GM12878 (cell line): ENCODE results near the gene ZNF672. TPM values are rescaled to one million over a fixed set of nuclear protein-coding genes. Genes with fewer than 3 reads are reported as not detected.

ENCODE experiments used
- ATAC-seq: fragments of 200-7000 bp; cut with Tn5 transposase; 3 replicates; pipeline ENCODE4 v1.9.1; 2020; ENCODE audit warnings: mild to moderate bottlenecking, moderate library complexity
- BruUV-seq: library from RNA; stranded (reverse); fragments of 400-500 nt; replicated peaks from 2 replicates; lab custom pipeline; 2021; lab: Mats Ljungman, UMichigan
- CTCF ChIA-PET: fragments of 300-600 bp; sonication (Branson Sonifier 250); formaldehyde crosslinking; extraction: SDS; loops from one replicate; lab custom pipeline; 2021; ENCODE audit warnings: inconsistent platforms; lab: Yijun Ruan, JAX
- POLR2A ChIA-PET: fragments of 350-600 bp; formaldehyde crosslinking; extraction: SDS; loops from one replicate; lab custom pipeline; 2021; ENCODE audit warnings: inconsistent platforms; lab: Charles Lee
- RAD21 ChIA-PET: fragments of 300-600 bp; sonication (Branson Sonifier 250); formaldehyde crosslinking; loops from one replicate; lab custom pipeline; 2023; ENCODE audit warnings: antibody characterized with exemption; ENCODE audit not compliant: unreplicated experiment; lab: Charles Lee
- SMC1A ChIA-PET: fragments of 300-600 bp; sonication (Branson Sonifier 250); formaldehyde crosslinking; loops from one replicate; lab custom pipeline; 2023; ENCODE audit not compliant: unreplicated experiment, uncharacterized antibody; lab: Charles Lee
- DNase-seq: peaks from one replicate; pipeline ENCODE4 v3.0.0-alpha.2; 2011; ENCODE audit warnings: low read depth, low spot score
- FAIRE-seq: peaks from 3 replicates; lab custom pipeline; 2011; peaks lifted over from hg19 to GRCh38; lab: Jason Lieb, UNC
- H2AFZ ChIP-seq: 2 replicates; pipeline ENCODE4 v1.6.0; 2011; ENCODE audit warnings: low read depth, low read length, control low read depth; ENCODE audit not compliant: control insufficient read depth
- H3K27ac ChIP-seq: 2 replicates; pipeline ENCODE4 v1.5.1; 2011; ENCODE audit warnings: control low read depth; ENCODE audit not compliant: control insufficient read depth, insufficient read depth
- H3K27me3 ChIP-seq, 2 experiments: replicated peaks in 1 of 2; 2 replicates each; pipeline versions ENCODE4 v1.6.0 to v1.6.1; 2011; ENCODE audit warnings: low read length in 1 of 2; ENCODE audit not compliant: control insufficient read depth in 2 of 2, insufficient read depth in 2 of 2
- H3K36me3 ChIP-seq, 2 experiments: 2 replicates each; pipeline ENCODE4 v1.5.1; 2011; ENCODE audit warnings: low read length in 1 of 2; ENCODE audit not compliant: control insufficient read depth in 2 of 2, insufficient read depth in 2 of 2
- H3K4me1 ChIP-seq: 2 replicates; pipeline ENCODE4 v1.6.1; 2011; ENCODE audit warnings: mild to moderate bottlenecking, low read length, moderate library complexity, mixed read lengths; ENCODE audit not compliant: control insufficient read depth, insufficient read depth
- H3K4me2 ChIP-seq: 2 replicates; pipeline ENCODE4 v1.6.0; 2011; ENCODE audit warnings: control low read depth; ENCODE audit not compliant: control insufficient read depth, insufficient read depth
- H3K4me3 ChIP-seq: fragments of 200-600 bp; sonication (generic); 2 replicates; pipeline ENCODE4 v1.5.1; 2016
- H3K79me2 ChIP-seq: 2 replicates; pipeline ENCODE4 v1.6.0; 2011; ENCODE audit warnings: low read length; ENCODE audit not compliant: control insufficient read depth, insufficient read depth
- H3K9ac ChIP-seq: 2 replicates; pipeline ENCODE4 v1.8.0; 2011; ENCODE audit warnings: low read length, control low read depth, mixed read lengths; ENCODE audit not compliant: control insufficient read depth, insufficient read depth
- H3K9me3 ChIP-seq: replicated peaks from 3 replicates; pipeline ENCODE4 v1.5.1; 2011; ENCODE audit warnings: mild to moderate bottlenecking, low read length; ENCODE audit not compliant: control insufficient read depth, insufficient read depth
- H4K20me1 ChIP-seq: 2 replicates; pipeline ENCODE4 v1.6.0; 2011; ENCODE audit not compliant: control insufficient read depth, insufficient read depth
- BHLHE40 ChIP-seq, 2 experiments: fragments of 450-650 bp in 1 of 2; IDR thresholded peaks; 2 replicates each; pipeline ENCODE4 v1.6.1; 2011 to 2017; ENCODE audit warnings: low read depth in 2 of 2, borderline replicate concordance in 1 of 2, improper control_type of control experiment in 1 of 2, low read length in 1 of 2, mild to moderate bottlenecking in 1 of 2
- CEBPB ChIP-seq, 2 experiments: fragments of 150-350 bp in 1 of 2; IDR thresholded peaks; 2 replicates each; pipeline ENCODE4 v1.6.1; 2012 to 2014; ENCODE audit warnings: low read depth in 2 of 2, low read length in 2 of 2, borderline replicate concordance in 1 of 2, inconsistent platforms in 1 of 2
- CREM ChIP-seq: IDR thresholded peaks from 2 replicates; pipeline ENCODE4 v1.6.1; 2014; ENCODE audit warnings: antibody characterized with exemption, low read depth
- GABPA ChIP-seq: IDR thresholded peaks from 2 replicates; pipeline ENCODE4 v1.6.1; 2014; ENCODE audit warnings: antibody characterized with exemption, low read depth, mild to moderate bottlenecking, inconsistent platforms
- MEF2A ChIP-seq: IDR thresholded peaks from 2 replicates; pipeline ENCODE4 v1.6.1; 2011; ENCODE audit warnings: low read depth, mild to moderate bottlenecking, low read length, moderate library complexity; ENCODE audit not compliant: insufficient read depth
- NR2C2 ChIP-seq: IDR thresholded peaks from 2 replicates; pipeline ENCODE4 v1.6.1; 2011; ENCODE audit warnings: borderline replicate concordance, low read depth; ENCODE audit not compliant: control insufficient read depth, insufficient read length
- PAX8 ChIP-seq: fragments of 450-650 bp; IDR thresholded peaks from 2 replicates; pipeline ENCODE4 v1.6.1; 2017; ENCODE audit warnings: mild to moderate bottlenecking, moderate library complexity
- SREBF1 ChIP-seq: IDR thresholded peaks from 2 replicates; pipeline ENCODE4 v1.6.1; 2012; ENCODE audit warnings: mild to moderate bottlenecking, low read length
- TBL1XR1 ChIP-seq: IDR thresholded peaks from 2 replicates; pipeline ENCODE4 v1.6.1; 2012; ENCODE audit warnings: low read depth, low read length, improper control_type of control experiment
- YY1 ChIP-seq: IDR thresholded peaks from 2 replicates; pipeline ENCODE4 v1.6.1; 2011; ENCODE audit warnings: low read depth, mild to moderate bottlenecking, low read length
- ZSCAN29 ChIP-seq: fragments of 450-650 bp; IDR thresholded peaks from 2 replicates; pipeline ENCODE4 v1.6.1; 2017; ENCODE audit warnings: mild to moderate bottlenecking, moderate library complexity
- WGBS: methylation state at CpG from one replicate; pipeline ENCODE4 v1.1.6; 2016; ENCODE audit warnings: low lambda C conversion rate; ENCODE audit not compliant: insufficient replicate concordance, insufficient coverage; ENCODE audit errors: missing lambda C conversion rate; 5-methylcytosine and 5-hydroxymethylcytosine counted together
- in situ Hi-C: fragments of 300-500 bp; cut with MboI; formaldehyde crosslinking; loops from 9 replicates; pipeline ENCODE4 v1.14.3; 2018; ENCODE audit warnings: mixed read lengths
- intact Hi-C: fragments of 100-400 bp; cut with micrococcal nuclease; formaldehyde crosslinking; loops from one replicate; pipeline ENCODE4 v1.14.2; 2022; ENCODE audit not compliant: unreplicated experiment
- polyA plus RNA-seq, 11 experiments: library from polyadenylated mRNA; depleted of rRNA in 4 of 11; unstranded in 6 of 11; stranded (reverse) in 5 of 11; fragments of >200 nt; fragmentation: Nextera tagmentation in 4 of 11; fragmentation: Illumina TruSeq in 1 of 11; extraction: Ambion mirVana in 4 of 11; extraction: Trizol in 1 of 11; gene quantifications; 1 replicate in 1 of 11; 2 replicates in 10 of 11; pipeline versions ENCODE4 v1.2.1 to v1.2.3, GENCODE V29; 2011 to 2016; ENCODE audit warnings: inconsistent platforms in 2 of 11, missing spikeins in 2 of 11, low read depth in 1 of 11
- total RNA-seq, 4 experiments: library from RNA; depleted of rRNA in 3 of 4; stranded (reverse); fragments of >200 nt in 3 of 4; fragmentation: Illumina TruSeq in 1 of 4; extraction: Trizol in 1 of 4; gene quantifications; 2 replicates each; pipeline versions ENCODE4 v1.2.1 to v1.2.3, GENCODE V29; 2013 to 2021
- TF ChIP-seq, protein P1 (sequence below): IDR thresholded peaks from 2 replicates; pipeline ENCODE4 v1.6.1; 2011; ENCODE audit warnings: low read depth, low read length, improper control_type of control experiment, borderline replicate concordance
- TF ChIP-seq, protein P2 (sequence below): IDR thresholded peaks from 2 replicates; pipeline ENCODE4 v1.6.1; 2011; ENCODE audit warnings: borderline replicate concordance, low read depth, mild to moderate bottlenecking, moderate library complexity, low read length; ENCODE audit not compliant: insufficient read depth, poor library complexity, severe bottlenecking
- TF ChIP-seq, protein P3 (sequence below): fragments of 450-650 bp; IDR thresholded peaks from 2 replicates; pipeline ENCODE4 v1.6.1; 2016; ENCODE audit warnings: mild to moderate bottlenecking

ZNF672 gene
- total and polyA plus RNA-seq, 10 of the 15 experiments (the other 5 are each of a cell fraction or from before 2014, with no cell fraction given): 2.9 to 51.3 (median 39.8) TPM

DNA sequence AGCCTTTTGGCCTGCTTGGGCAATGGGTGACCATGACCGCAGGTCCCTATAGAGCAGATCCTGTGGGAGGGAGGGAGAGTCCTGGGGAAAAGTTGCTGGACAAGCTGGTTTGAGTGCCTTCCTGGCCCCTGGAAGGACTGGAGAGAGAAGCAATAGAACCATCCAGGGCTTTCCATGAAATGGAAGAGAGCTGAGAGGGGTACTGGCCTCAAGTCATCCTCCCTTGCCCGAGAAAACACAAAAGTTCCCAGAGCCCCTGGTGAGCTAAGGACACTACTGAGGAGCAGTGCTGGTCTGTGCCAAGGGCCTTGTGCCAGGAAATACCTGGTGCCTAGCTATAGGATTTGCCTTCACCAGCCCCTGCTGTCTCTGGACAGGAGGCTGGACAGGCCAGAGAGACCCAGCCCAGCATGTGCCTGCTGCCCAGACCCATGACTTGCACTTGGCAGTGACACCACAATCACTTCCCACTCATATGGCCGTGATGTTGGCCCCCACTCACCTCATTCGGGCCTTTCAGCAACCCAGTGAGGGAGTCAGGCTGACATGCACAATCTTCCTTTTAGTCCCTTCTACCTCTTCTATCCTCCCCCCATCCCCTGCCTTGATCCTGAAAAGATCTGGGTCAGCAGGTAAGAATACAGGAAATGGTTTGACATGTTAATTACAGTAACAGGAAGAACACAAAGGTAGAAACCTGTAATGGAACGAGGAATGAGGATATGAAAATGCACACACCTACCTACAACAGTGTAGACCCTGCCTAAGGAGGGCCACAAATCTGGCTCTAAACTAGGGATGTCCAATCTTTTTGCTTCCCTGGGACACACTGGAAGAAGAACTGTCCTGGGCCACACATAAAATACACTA is 19.3 kb upstream of the ZNF672 start:
- ChIA-PET RAD21 (interaction anchor here (0.8 to 3.4 kb wide), 4 partner anchors 10 to 43 kb away, joined by 3 to 19 read pairs (median 3); partner anchors contain the start of gene ZNF692), SMC1A (interaction anchor here (1.0 to 5.5 kb wide), 8 partner anchors 9 to 576 kb away, joined by 3 to 36 read pairs (median 6); no protein-coding TSS in a partner anchor), CTCF (interaction anchor here (1.7 to 3.0 kb wide), 2 partner anchors 12 to 575 kb away, joined by 6 to 11 read pairs; no protein-coding TSS in a partner anchor), POLR2A (interaction anchor here (0.6 kb wide), 1 partner anchor 11 kb away, joined by 3 read pairs; no protein-coding TSS in a partner anchor)
- Histone ChIP-seq H3K4me1 (peaks cover 14% of the 10 kb centered on the region), H4K20me1 (no peaks in the 10 kb centered on the region; the same call in 1 of the 2 replicates), H3K27me3 (no peaks in the 10 kb centered on the region), H3K4me2 (peak overlapping the region; percentile 87), H3K9ac (no peak overlapping the region), H3K4me3 (peak overlapping the region; percentile 45; the same call in 1 of the 2 replicates), H3K36me3 (peaks cover 11 to 26% of the 10 kb centered on the region in 2 experiments), H3K79me2 (peaks cover 25% of the 10 kb centered on the region), H3K9me3 (no peaks in the 10 kb centered on the region), H3K27ac (peak overlapping the region; percentile 35), H2AFZ (no peak overlapping the region)
- in situ Hi-C loops: no loop called here
- peak; percentile 80 for FAIRE-seq
- 42% methylated on average over 5 of the region's 5 CpGs for WGBS
- ATAC-seq: peak; percentile 52
- no TSS peak for BruUV-seq
- DNase-seq: no peak
- intact Hi-C loops: no loop called here
- TF ChIP-seq, protein P1, sequence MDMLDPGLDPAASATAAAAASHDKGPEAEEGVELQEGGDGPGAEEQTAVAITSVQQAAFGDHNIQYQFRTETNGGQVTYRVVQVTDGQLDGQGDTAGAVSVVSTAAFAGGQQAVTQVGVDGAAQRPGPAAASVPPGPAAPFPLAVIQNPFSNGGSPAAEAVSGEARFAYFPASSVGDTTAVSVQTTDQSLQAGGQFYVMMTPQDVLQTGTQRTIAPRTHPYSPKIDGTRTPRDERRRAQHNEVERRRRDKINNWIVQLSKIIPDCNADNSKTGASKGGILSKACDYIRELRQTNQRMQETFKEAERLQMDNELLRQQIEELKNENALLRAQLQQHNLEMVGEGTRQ: no peak
- TF ChIP-seq BHLHE40 (IDR thresholded peaks at IDR 0.05; ENCODE audit: borderline replicate concordance in 1 of 2, low read depth in 2 of 2, low read length in 1 of 2) (peak in 1 of 2 experiments; percentile 38; a peak in 1 of 4 replicates), ZSCAN29 (peak; percentile 59; the same call in 1 of the 2 replicates), CREM (no peak), SREBF1 (no peak), YY1 (no peak), PAX8 (no peak), TBL1XR1 (no peak), CEBPB (IDR thresholded peaks at IDR 0.05; ENCODE audit: borderline replicate concordance in 1 of 2, low read depth in 2 of 2, low read length in 2 of 2) (no peak), MEF2A (0 out of 2 replicates have a peak, but pooled peaks have one; percentile 12), NR2C2 (no peak), GABPA (0 out of 2 replicates have a peak, but pooled peaks have one; percentile 19)
- TF ChIP-seq, protein P2, sequence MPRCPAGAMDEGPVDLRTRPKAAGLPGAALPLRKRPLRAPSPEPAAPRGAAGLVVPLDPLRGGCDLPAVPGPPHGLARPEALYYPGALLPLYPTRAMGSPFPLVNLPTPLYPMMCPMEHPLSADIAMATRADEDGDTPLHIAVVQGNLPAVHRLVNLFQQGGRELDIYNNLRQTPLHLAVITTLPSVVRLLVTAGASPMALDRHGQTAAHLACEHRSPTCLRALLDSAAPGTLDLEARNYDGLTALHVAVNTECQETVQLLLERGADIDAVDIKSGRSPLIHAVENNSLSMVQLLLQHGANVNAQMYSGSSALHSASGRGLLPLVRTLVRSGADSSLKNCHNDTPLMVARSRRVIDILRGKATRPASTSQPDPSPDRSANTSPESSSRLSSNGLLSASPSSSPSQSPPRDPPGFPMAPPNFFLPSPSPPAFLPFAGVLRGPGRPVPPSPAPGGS: no peak
- TF ChIP-seq, protein P3, sequence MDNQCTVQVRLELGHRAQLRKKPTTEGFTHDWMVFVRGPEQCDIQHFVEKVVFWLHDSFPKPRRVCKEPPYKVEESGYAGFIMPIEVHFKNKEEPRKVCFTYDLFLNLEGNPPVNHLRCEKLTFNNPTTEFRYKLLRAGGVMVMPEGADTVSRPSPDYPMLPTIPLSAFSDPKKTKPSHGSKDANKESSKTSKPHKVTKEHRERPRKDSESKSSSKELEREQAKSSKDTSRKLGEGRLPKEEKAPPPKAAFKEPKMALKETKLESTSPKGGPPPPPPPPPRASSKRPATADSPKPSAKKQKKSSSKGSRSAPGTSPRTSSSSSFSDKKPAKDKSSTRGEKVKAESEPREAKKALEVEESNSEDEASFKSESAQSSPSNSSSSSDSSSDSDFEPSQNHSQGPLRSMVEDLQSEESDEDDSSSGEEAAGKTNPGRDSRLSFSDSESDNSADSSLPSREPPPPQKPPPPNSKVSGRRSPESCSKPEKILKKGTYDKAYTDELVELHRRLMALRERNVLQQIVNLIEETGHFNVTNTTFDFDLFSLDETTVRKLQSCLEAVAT: no peak
